Calu3 (cell line): Measurements from ENCODE around the gene TNS2. TPM values are rescaled to one million over a fixed set of nuclear protein-coding genes. Genes with fewer than 3 reads are reported as not detected.
"Not testable (repeated sequence)": the region's sequence is repeated elsewhere in the genome, so short reads cannot be mapped to it uniquely, and the experiment has no call there.

Source experiments
- BruUV-seq: library from RNA; stranded (reverse); fragments of 400-500 nt; replicated peaks from 2 replicates; lab custom pipeline; 2021; lab: Mats Ljungman, UMichigan
- CTCF ChIA-PET: fragments of 300-600 bp; sonication (Branson Sonifier 250); formaldehyde crosslinking; loops from one replicate; lab custom pipeline; 2022; ENCODE audit warnings: antibody characterized with exemption; lab: Charles Lee
- DNase-seq: peaks from one replicate; pipeline ENCODE4 v3.0.0; 2022
- H3K27ac Mint-ChIP-seq: one replicate; pipeline ENCODE4 v1.8.0; 2022; ENCODE audit warnings: mixed read lengths; ENCODE audit not compliant: unreplicated experiment
- H3K27me3 Mint-ChIP-seq: one replicate; pipeline ENCODE4 v1.8.0; 2022; ENCODE audit warnings: mixed read lengths; ENCODE audit not compliant: unreplicated experiment
- H3K36me3 Mint-ChIP-seq: one replicate; pipeline ENCODE4 v1.8.0; 2022; ENCODE audit warnings: mild to moderate bottlenecking, moderate library complexity, mixed read lengths; ENCODE audit not compliant: insufficient read depth, unreplicated experiment
- H3K4me1 Mint-ChIP-seq: one replicate; pipeline ENCODE4 v1.8.0; 2022; ENCODE audit warnings: mild to moderate bottlenecking, low read depth, mixed read lengths; ENCODE audit not compliant: unreplicated experiment
- H3K4me3 Mint-ChIP-seq: one replicate; pipeline ENCODE4 v1.8.0; 2022; ENCODE audit warnings: mild to moderate bottlenecking, low read depth, moderate library complexity, mixed read lengths; ENCODE audit not compliant: unreplicated experiment
- H3K9me3 Mint-ChIP-seq: one replicate; pipeline ENCODE4 v1.8.0; 2022; ENCODE audit warnings: low read depth, mixed read lengths; ENCODE audit not compliant: unreplicated experiment
- intact Hi-C: fragments of 100-400 bp; cut with micrococcal nuclease; formaldehyde crosslinking; loops from one replicate; pipeline ENCODE4 v1.10.0; 2022; ENCODE audit not compliant: unreplicated experiment
- microRNA-seq: library from miRNA; unstranded; fragments of <30 nt; microRNA quantifications from one replicate; pipeline ENCODE4 v1.2.0, GENCODE V29; 2022
- total RNA-seq: library from RNA; stranded (reverse); gene quantifications from 2 replicates; pipeline ENCODE4 v1.2.3, GENCODE V29; 2022
- TF ChIP-seq, protein P1 (sequence below): fragments of 200-600 bp; IDR thresholded peaks from one replicate; pipeline ENCODE4 v1.8.0; 2022; ENCODE audit warnings: antibody characterized with exemption; ENCODE audit not compliant: unreplicated experiment

Gene TNS2
- total RNA-seq, 1 experiment from 2014 or later: 1.3 TPM

DNA sequence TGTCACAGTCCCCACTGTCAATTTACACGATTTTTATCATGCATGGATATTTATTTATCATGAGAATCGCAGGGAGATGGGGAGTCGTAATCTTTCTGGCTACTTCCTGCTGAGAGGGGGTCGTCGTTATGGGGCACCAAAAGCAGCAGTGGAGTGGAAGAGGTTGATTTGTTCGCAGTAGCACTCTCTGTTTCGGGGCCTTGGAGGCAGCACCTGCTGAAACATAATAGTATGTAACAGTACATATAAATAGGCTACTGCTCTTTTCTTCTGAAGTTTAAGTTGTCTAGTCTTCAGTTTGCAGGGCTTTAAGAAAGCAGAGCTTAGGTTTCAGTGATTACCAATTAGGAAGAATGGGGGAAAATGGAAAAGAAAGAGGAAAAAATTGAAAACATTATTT lies 57.3 kb downstream of the TNS2 start:
- DNase-seq: no peak
- H3K4me1 Mint-ChIP-seq: peaks cover 9% of the 10 kb centered on the region
- intact Hi-C loops: no loop called here
- CTCF ChIA-PET: no interaction called here
- no peaks in the 10 kb centered on the region for H3K36me3 Mint-ChIP-seq
- no peaks in the 10 kb centered on the region for H3K27me3 Mint-ChIP-seq
- no peaks in the 10 kb centered on the region for H3K9me3 Mint-ChIP-seq
- TF ChIP-seq, protein P1, sequence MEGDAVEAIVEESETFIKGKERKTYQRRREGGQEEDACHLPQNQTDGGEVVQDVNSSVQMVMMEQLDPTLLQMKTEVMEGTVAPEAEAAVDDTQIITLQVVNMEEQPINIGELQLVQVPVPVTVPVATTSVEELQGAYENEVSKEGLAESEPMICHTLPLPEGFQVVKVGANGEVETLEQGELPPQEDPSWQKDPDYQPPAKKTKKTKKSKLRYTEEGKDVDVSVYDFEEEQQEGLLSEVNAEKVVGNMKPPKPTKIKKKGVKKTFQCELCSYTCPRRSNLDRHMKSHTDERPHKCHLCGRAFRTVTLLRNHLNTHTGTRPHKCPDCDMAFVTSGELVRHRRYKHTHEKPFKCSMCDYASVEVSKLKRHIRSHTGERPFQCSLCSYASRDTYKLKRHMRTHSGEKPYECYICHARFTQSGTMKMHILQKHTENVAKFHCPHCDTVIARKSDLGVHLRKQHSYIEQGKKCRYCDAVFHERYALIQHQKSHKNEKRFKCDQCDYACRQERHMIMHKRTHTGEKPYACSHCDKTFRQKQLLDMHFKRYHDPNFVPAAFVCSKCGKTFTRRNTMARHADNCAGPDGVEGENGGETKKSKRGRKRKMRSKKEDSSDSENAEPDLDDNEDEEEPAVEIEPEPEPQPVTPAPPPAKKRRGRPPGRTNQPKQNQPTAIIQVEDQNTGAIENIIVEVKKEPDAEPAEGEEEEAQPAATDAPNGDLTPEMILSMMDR: no peak
- no TSS peak for BruUV-seq
- H3K27ac Mint-ChIP-seq: no peak overlapping the region
- H3K4me3 Mint-ChIP-seq: no peak overlapping the region

DNA sequence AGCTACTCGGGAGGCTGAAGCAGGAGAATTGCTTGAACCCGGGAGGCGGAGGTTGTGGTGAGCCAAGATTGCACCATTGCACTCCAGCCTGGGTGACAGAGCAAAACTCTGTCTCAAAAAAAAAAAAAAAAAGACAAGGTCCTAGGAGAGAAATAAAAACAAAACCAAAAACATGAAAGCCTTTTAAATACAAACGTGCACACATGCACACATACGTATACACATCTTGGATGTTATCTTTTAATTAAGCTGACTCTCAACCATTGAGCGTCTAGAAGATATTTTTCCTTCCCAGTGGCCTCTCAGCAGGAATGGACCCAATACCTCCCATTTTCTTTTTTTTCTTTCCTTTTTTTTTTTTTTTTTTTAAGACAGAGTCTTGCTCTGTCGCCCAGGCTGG lies 62.6 kb downstream of the TNS2 start:
- BruUV-seq, H3K4me1 Mint-ChIP-seq: not testable (repeated sequence)
- CTCF ChIA-PET: interaction anchor here (0.7 kb wide), 1 partner anchor 9 kb away, joined by 4 read pairs; the partner anchor contains the start of gene SOAT2

GRCh38 chr12:53113136-53113705 lies 63.4 kb downstream of the TNS2 start:
- Mint-ChIP-seq H3K9me3 (no peaks in the 10 kb centered on the region), H3K36me3 (no peaks in the 10 kb centered on the region), H3K27me3 (peaks cover 2% of the 10 kb centered on the region), H3K4me3 (no peak overlapping the region), H3K27ac (no peak overlapping the region), H3K4me1 (no peaks in the 10 kb centered on the region)
- CTCF ChIA-PET: interaction anchor here (0.7 kb wide), 1 partner anchor 10 kb away, joined by 4 read pairs; the partner anchor contains the start of gene SOAT2
- BruUV-seq: no TSS peak
- DNase-seq: no peak
- TF ChIP-seq, protein P1: no peak
- intact Hi-C loops: no loop called here

More for the DNA sequence above, 62.6 kb downstream of the TNS2 start:
- H3K9me3 Mint-ChIP-seq, H3K27me3 Mint-ChIP-seq, H3K27ac Mint-ChIP-seq, H3K4me3 Mint-ChIP-seq, DNase-seq, H3K36me3 Mint-ChIP-seq, intact Hi-C loops: not testable (repeated sequence)

- peaks cover 9% of the 10 kb centered on the region for H3K27me3 Mint-ChIP-seq
- CTCF ChIA-PET: no interaction called here
- H3K9me3 Mint-ChIP-seq: no peaks in the 10 kb centered on the region
- H3K36me3 Mint-ChIP-seq: no peaks in the 10 kb centered on the region
- BruUV-seq: no TSS peak
- no peaks in the 10 kb centered on the region for H3K4me1 Mint-ChIP-seq
- no peak overlapping the region for H3K27ac Mint-ChIP-seq
- TF ChIP-seq, protein P1: no peak
- DNase-seq: no peak
- no peak overlapping the region for H3K4me3 Mint-ChIP-seq
- intact Hi-C loops: no loop called here
Measured at GRCh38 chr12:53113951-53114350, 64.1 kb downstream of the TNS2 start.

Small RNA genes lying within 50 kb of the gene (microRNA-seq; reads per million reads assigned to microRNA genes)
- not detected for gene MIR6757

Other genes with a start within 250 kb of the TNS2 start
- gene KRT4, start 235.9 kb upstream of the TNS2 start, total RNA-seq: not detected in 2 replicates
- 0.24 TPM in 1 of 2 replicates, not detected in the other for gene KRT79, start 215.8 kb upstream of the TNS2 start, total RNA-seq
- gene KRT78, start 201.1 kb upstream of the TNS2 start, total RNA-seq: 0.59 and 0.69 TPM in 2 replicates
- 2,474 and 2,821 TPM in 2 replicates for gene KRT8, start 145.0 kb upstream of the TNS2 start, total RNA-seq
- 1,777 and 1,816 TPM in 2 replicates for gene KRT18, start 100.9 kb upstream of the TNS2 start, total RNA-seq
- gene EIF4B, start 43.6 kb upstream of the TNS2 start, total RNA-seq: 242 and 272 TPM in 2 replicates
- gene SPRYD3, start 29.3 kb downstream of the TNS2 start, total RNA-seq: 12.9 and 14.6 TPM in 2 replicates
- gene IGFBP6, start 47.6 kb downstream of the TNS2 start, total RNA-seq: 25.4 and 67.0 TPM in 2 replicates
- gene SOAT2, start 53.4 kb downstream of the TNS2 start, total RNA-seq: not detected in 2 replicates
- 30.3 and 32.7 TPM in 2 replicates for gene ZNF740, start 130.7 kb downstream of the TNS2 start, total RNA-seq
- 12.2 and 24.0 TPM in 2 replicates for gene CSAD, start 130.9 kb downstream of the TNS2 start, total RNA-seq
- 4.3 and 5.0 TPM in 2 replicates for gene ITGB7, start 157.2 kb downstream of the TNS2 start, total RNA-seq
- 36.7 and 43.0 TPM in 2 replicates for gene RARG, start 182.1 kb downstream of the TNS2 start, total RNA-seq
- gene ESPL1, start 218.2 kb downstream of the TNS2 start, total RNA-seq: 24.3 and 31.1 TPM in 2 replicates
- 178 and 185 TPM in 2 replicates for gene PFDN5, start 245.5 kb downstream of the TNS2 start, total RNA-seq
- gene MYG1, start 249.6 kb downstream of the TNS2 start, total RNA-seq: 29.7 and 32.4 TPM in 2 replicates